Measurements from ENCODE around the gene NSG1.

DNA sequence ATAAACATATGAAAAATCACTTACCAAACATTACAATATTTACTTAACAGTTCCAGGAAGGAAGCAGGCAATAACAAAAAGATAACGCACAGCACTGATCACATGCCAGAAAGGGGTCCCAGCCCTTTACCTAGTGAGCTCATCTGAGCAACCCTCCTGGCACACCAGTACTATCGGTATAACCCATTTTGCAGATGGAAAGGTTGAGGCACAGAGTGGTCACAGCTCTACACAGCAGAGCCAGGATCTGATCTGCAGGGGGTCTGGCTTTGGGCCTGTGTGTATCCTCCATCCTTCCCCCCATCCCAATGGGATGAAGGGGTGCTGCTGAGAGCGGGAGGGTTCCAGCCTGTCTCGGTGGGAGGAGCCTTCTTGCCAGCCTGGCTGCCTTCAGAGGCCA, 5.0 kb downstream of the NSG1 start:
- TF ChIP-seq GATA2 (IDR thresholded peaks at IDR 0.05; ENCODE audit: low read depth, low read length): no peak
- TF ChIP-seq GATA3 (IDR thresholded peaks at IDR 0.05; ENCODE audit: low read depth, low read length): no peak

Measured in SH-SY5Y (cell line).